GM10266 (cell line): ENCODE measurements around the gene SLC2A8.

Experiments used
- DNase-seq: peaks from one replicate; pipeline ENCODE4 v3.0.0; 2012; ENCODE audit errors: extremely low spot score
- CTCF ChIP-seq: IDR thresholded peaks from 2 replicates; pipeline ENCODE4 v1.5.1; 2012; ENCODE audit warnings: mild to moderate bottlenecking, low read depth; ENCODE audit not compliant: control insufficient read depth, insufficient read depth; ENCODE audit errors: missing control alignments

Gene SLC2A8

GRCh38 chr9:127415141-127415540 lies 18.2 kb downstream of the SLC2A8 start:
- DNase-seq: no peak

GRCh38 chr9:127415657-127416056 lies 18.7 kb downstream of the SLC2A8 start:
- no peak for DNase-seq
- no peak for TF ChIP-seq CTCF

More at GRCh38 chr9:127415141-127415540, 18.2 kb downstream of the SLC2A8 start:
- no peak for TF ChIP-seq CTCF

GRCh38 chr9:127417131-127418036 lies 20.4 kb downstream of the SLC2A8 start:
- no peak for DNase-seq
- no peak for TF ChIP-seq CTCF

- no peak for DNase-seq
- peak; percentile 48 for TF ChIP-seq CTCF
Observed at GRCh38 chr9:127418037-127418471, 21.1 kb downstream of the SLC2A8 start.

- no peak for TF ChIP-seq CTCF
- DNase-seq: no peak
Observed at GRCh38 chr9:127419348-127419747, 22.4 kb downstream of the SLC2A8 start.

GRCh38 chr9:127421057-127421456 lies 24.1 kb downstream of the SLC2A8 start:
- no peak for TF ChIP-seq CTCF
- no peak for DNase-seq

- TF ChIP-seq CTCF: no peak
Observed at GRCh38 chr9:127422133-127422782, 25.3 kb downstream of the SLC2A8 start.

More at GRCh38 chr9:127422133-127422782, 25.3 kb downstream of the SLC2A8 start:
- DNase-seq: no peak
